ENCODE measurements around the gene IFNA6. TPM values are rescaled to one million over a fixed set of nuclear protein-coding genes. Genes with fewer than 3 reads are reported as not detected.

The IFNA6 gene
- total RNA-seq, 1 experiment from 2014 or later, result not detected

DNA sequence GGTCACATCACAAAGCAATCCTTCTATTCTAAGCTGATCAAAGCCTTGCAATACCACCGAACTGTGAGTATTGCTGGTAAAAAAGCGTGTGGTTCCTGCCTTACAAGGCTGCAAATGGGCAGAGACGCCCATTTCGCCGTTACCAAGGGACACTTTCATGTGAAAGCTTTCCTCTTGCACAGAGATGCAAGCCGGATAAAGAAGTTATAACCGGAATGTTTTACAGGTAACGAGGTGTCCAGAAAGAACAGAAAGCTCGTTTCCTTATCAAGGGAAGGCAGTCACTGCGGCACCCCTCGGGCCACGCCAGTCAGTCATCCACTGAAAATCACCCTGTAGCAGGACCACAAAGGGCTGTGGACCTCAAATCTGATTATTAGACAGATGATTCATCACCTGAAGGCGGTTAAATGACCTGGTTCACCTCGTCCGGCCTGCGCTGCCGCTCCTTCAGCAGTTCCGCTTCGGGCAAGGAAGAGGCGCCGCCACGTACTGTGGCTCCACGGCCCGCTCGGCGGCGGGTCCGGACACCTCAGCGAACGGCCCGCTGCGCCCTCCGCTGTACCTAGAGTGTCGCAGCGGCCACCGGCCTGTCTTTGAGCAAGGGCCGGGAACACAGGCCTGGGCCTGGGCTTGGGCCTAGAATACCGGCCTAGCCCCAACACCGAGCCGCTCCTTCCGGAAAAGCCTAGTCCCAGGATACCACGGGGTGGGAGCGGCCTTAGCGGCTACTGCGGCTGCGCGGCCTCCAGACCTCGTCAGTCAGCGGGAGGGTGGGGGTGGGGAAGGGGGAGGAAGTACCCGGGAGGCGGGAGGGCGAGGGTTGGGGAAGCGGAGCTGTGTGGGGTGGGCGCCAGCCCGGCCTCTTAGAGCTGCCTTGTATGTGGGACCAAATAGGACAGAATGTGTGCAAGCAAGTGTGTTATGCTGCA, 15.7 kb downstream of the IFNA6 start, which contains the start of gene KLHL9:
Gene KLHL9 (minus strand): TSS at position 704 of the 932 bp plus-strand sequence. CDS start 545 bp downstream, at position 159.
- peak; percentile 77 for DNase-seq (ENCODE audit: low read depth)
- in situ Hi-C loops (cut with HindIII; ENCODE audit: low pct_unique_long_range_greater_than_20kb, low sequenced_read_pairs), result loop anchor here (10.0 to 25.0 kb wide), 2 partner anchors 227 to 450 kb away; no protein-coding TSS in a partner anchor

DNA sequence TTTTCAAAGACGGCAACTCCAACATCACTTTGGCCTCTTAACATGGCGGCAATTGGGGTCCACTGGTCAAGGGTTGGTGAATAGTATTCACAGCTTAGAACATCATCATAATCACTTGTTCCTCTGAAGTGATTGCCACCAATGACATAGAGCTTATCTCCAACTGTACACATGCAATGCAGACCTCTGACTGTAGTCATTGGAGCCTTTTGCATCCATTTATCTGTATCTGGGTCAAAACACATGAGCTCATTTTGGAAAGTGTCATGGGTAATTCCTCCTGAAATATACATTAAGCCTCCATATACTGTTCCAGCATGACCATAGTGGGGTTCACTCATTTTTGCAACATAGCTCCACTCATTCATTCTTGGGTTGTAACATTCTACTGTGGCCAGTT, 17.5 kb downstream of the IFNA6 start:
- no peak for DNase-seq (ENCODE audit: low read depth)
- in situ Hi-C loops (cut with HindIII; ENCODE audit: low pct_unique_long_range_greater_than_20kb, low sequenced_read_pairs), result loop anchor here (10.0 to 25.0 kb wide), 2 partner anchors 229 to 452 kb away; no protein-coding TSS in a partner anchor

GRCh38 chr9:21331676-21332402, 18.8 kb downstream of the IFNA6 start:
- no peak for DNase-seq (ENCODE audit: low read depth)
- in situ Hi-C loops (cut with HindIII; ENCODE audit: low pct_unique_long_range_greater_than_20kb, low sequenced_read_pairs), result loop anchor here (10.0 to 25.0 kb wide), 2 partner anchors 230 to 453 kb away; no protein-coding TSS in a partner anchor

GRCh38 chr9:21326526-21327139, 24.1 kb downstream of the IFNA6 start:
- in situ Hi-C loops (cut with HindIII; ENCODE audit: low pct_unique_long_range_greater_than_20kb, low sequenced_read_pairs), result loop anchor here (25.0 kb wide), 1 partner anchor 236 kb away; no protein-coding TSS in a partner anchor
- peak; percentile 10 for DNase-seq (ENCODE audit: low read depth)

- in situ Hi-C loops (cut with HindIII; ENCODE audit: low pct_unique_long_range_greater_than_20kb, low sequenced_read_pairs), result no loop called here
Measured at GRCh38 chr9:21324047-21324446, 26.6 kb downstream of the IFNA6 start.

DNA sequence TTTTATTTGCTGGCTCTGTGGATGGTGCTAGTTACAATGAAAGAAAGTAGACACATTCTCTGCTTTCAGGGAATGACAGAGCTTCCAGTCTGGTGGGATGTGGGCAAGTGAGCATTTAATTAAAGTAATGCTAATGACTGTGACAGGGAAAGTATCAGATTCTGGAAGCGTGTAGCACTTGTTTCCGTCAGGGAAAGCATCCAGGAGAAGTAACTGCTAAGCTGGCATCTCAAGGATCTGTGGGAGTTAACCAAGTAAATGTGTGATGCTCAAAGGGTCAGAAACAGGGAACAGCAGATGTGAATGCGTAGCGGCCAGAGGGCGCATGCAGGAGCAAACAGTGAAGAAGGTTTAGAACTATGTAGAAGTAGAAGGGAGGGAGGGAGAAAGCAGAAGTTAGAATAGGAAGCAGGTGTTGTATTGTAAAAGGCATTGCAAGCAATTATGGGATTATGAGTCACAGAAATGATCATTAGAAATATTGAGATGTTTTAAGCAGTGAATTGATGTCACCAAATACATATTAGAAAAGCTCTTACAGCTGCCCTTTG, 27.7 kb downstream of the IFNA6 start:
- in situ Hi-C loops (cut with HindIII; ENCODE audit: low pct_unique_long_range_greater_than_20kb, low sequenced_read_pairs), result no loop called here
- no peak for DNase-seq (ENCODE audit: low read depth)

More at GRCh38 chr9:21324047-21324446, 26.6 kb downstream of the IFNA6 start:
- DNase-seq (ENCODE audit: low read depth), result no peak

DNA sequence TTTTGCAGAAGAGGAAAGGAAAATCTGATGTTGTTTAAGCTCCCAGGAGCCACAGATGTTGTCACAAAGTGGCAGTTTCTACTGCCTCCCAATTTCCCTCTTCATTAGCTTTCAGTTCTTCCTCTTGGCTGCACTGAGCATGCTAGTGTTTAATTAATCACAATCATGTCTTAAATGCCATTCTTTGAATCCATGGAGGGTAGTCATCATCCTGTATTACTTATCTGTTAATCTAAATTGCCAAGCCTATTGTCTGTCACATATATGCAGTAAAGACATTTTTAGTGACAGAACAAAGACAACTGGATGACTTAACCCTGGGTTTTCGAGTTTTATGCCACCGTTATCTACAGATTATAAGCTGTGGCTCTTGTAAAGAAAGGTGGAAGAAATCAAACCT, 30.2 kb downstream of the IFNA6 start:
- DNase-seq (ENCODE audit: low read depth), result no peak
- in situ Hi-C loops (cut with HindIII; ENCODE audit: low pct_unique_long_range_greater_than_20kb, low sequenced_read_pairs), result no loop called here

DNA sequence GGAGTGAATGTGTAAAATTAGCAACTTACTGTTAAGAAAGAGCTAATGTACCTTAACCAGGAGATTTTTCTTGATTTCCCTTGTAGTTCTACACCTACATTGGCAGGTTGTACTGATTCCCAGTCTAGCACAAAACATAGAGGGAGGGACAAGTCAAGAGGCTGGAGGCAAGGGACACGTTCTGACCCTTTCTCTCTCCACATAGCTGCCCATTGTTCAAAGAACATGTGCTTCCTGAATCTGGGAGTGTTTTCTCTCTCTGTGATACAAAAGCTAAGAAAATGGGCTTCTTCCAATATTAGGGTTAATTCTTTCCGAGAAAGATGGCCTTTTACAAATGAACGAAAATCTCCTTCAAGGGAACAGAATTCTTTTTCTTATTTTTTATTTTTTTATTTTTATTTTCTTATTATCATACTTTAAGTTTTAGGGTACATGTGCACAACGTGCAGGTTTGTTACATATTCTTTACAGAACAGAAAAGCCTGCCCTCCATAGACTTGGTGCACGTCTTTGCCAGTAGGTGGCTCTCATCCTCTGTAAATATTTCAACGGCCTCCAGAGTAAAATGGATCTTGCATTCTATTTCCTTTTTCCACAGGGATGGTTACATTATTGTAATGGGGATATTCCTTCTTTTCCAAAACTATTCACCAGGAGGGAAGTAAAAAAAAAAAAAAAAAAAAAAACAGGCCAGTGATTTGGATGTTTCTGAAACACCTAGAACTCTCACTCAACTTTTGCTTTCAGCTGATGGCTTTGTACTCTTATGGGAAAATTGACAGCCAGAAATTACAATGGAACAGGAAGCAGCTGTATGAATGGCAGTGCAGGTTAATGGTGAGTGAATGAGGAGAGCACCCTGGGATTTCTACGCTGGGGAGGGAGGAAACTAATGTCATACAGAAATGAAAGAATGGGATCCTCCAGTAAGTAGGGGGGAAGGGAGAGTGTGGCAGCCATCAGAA, 32.4 kb downstream of the IFNA6 start:
- peak; percentile 36 for DNase-seq (ENCODE audit: low read depth)
- in situ Hi-C loops (cut with HindIII; ENCODE audit: low pct_unique_long_range_greater_than_20kb, low sequenced_read_pairs), result no loop called here

- no peak for DNase-seq (ENCODE audit: low read depth)
- in situ Hi-C loops (cut with HindIII; ENCODE audit: low pct_unique_long_range_greater_than_20kb, low sequenced_read_pairs), result no loop called here
Measured at GRCh38 chr9:21316860-21317259, 33.8 kb downstream of the IFNA6 start.

- in situ Hi-C loops (cut with HindIII; ENCODE audit: low pct_unique_long_range_greater_than_20kb, low sequenced_read_pairs), result no loop called here
- DNase-seq (ENCODE audit: low read depth), result no peak
Measured at GRCh38 chr9:21316032-21316842, 34.5 kb downstream of the IFNA6 start.

- in situ Hi-C loops (cut with HindIII; ENCODE audit: low pct_unique_long_range_greater_than_20kb, low sequenced_read_pairs), result no loop called here
- DNase-seq (ENCODE audit: low read depth), result no peak
Measured at GRCh38 chr9:21314152-21314551, 36.5 kb downstream of the IFNA6 start.

GRCh38 chr9:21311889-21312288, 38.8 kb downstream of the IFNA6 start:
- no peak for DNase-seq (ENCODE audit: low read depth)
- in situ Hi-C loops (cut with HindIII; ENCODE audit: low pct_unique_long_range_greater_than_20kb, low sequenced_read_pairs), result no loop called here

DNA sequence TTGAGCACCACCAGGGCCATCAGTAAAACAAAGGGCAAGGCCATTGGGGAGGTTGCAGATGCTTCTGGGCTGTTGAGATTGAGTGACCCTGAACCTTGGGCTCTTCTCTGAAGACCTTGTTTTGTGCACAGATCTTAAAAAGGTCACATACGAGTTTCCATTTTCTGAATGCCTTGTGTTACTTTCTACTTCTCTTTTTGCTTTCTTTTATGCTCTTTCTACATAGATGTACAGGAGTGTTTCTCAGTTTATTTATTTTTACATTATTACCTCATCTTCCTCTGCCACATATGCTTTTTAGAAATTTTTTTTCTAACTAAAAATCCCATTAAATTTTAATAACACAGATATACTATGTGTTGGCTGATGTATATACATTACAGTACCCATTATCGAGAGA, 45.5 kb downstream of the IFNA6 start, which contains the start of gene IFNA5:
Gene IFNA5 (minus strand): TSS at position 101 of the 400 bp plus-strand sequence. CDS start 57 bp downstream, at position 44.
- DNase-seq (ENCODE audit: low read depth), result no peak
- in situ Hi-C loops (cut with HindIII; ENCODE audit: low pct_unique_long_range_greater_than_20kb, low sequenced_read_pairs), result no loop called here
